Measurements from ENCODE around the gene SACM1L.
"Not testable (repeated sequence)": the region's sequence is repeated elsewhere in the genome, so short reads cannot be mapped to it uniquely, and the experiment has no call there.

The SACM1L gene

GRCh38 chr3:45682311-45682710 is 6.9 kb upstream of the SACM1L start:
- no peak overlapping the region for H3K27ac Mint-ChIP-seq
- no peaks in the 10 kb centered on the region for H3K27me3 Mint-ChIP-seq
- peaks cover 27% of the 10 kb centered on the region for H3K36me3 Mint-ChIP-seq (ENCODE audit: low read depth)
- no peak overlapping the region for H3K4me3 Mint-ChIP-seq
- H3K9me3 Mint-ChIP-seq, result no peaks in the 10 kb centered on the region
- peaks cover 21% of the 10 kb centered on the region for H3K4me1 Mint-ChIP-seq (ENCODE audit: low read depth)

DNA sequence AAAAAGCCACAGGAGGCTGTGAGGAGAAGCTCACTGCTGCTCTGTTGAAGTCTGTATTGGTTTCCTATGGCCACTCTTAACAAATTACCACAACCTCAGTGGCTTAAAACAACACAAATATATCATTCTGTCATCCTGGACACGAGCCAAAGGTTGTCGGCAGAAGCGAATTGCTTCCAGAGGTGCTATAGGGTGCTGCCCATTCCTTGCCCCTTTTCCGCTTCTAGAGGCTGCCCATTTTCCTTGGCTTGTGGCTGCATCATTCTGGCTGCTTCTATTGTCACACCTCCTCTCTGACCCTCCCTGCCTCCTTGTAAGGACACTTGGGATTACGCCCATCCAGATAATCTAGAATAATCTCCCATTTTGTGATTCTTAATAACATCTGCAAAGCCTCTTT is 6.4 kb upstream of the SACM1L start:
- Mint-ChIP-seq H3K4me1 (ENCODE audit: low read depth) (peaks cover 18% of the 10 kb centered on the region), H3K4me3 (no peak overlapping the region), H3K27me3 (no peaks in the 10 kb centered on the region), H3K27ac (no peak overlapping the region), H3K36me3 (ENCODE audit: low read depth) (peaks cover 23% of the 10 kb centered on the region), H3K9me3 (no peaks in the 10 kb centered on the region)

- Mint-ChIP-seq H3K4me3 (no peak overlapping the region), H3K27ac (no peak overlapping the region), H3K4me1 (ENCODE audit: low read depth) (peaks cover 18% of the 10 kb centered on the region)
Measured at GRCh38 chr3:45683417-45684326, 5.5 kb upstream of the SACM1L start.

GRCh38 chr3:45684327-45684892 is 4.8 kb upstream of the SACM1L start:
- Mint-ChIP-seq H3K27ac (no peak overlapping the region), H3K9me3 (no peaks in the 10 kb centered on the region), H3K4me3 (no peak overlapping the region), H3K27me3 (peaks cover 4% of the 10 kb centered on the region), H3K36me3 (ENCODE audit: low read depth) (peaks cover 17% of the 10 kb centered on the region), H3K4me1 (ENCODE audit: low read depth) (peaks cover 23% of the 10 kb centered on the region)

More at GRCh38 chr3:45683417-45684326, 5.5 kb upstream of the SACM1L start:
- Mint-ChIP-seq H3K9me3 (no peaks in the 10 kb centered on the region), H3K36me3 (ENCODE audit: low read depth) (peaks cover 17% of the 10 kb centered on the region), H3K27me3 (no peaks in the 10 kb centered on the region)

DNA sequence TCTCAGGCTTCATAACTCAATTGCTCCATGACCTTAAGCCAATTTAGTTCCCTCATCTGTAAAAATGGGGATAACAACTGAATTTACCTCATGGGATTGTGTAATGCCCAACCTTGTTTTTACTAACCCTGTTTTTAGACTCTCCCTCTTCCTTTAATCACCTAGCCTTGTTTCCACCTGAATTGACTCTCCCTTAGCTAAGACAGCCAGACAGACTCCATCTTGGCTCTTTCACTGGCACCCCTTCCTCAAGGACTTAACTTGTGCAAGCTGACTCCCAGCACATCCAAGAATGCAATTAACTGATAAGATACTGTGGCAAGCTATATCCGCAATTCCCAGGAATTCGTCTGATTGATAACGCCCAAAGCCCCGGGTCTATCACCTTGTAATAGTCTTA is 3.5 kb upstream of the SACM1L start:
- not testable (repeated sequence) for H3K27ac Mint-ChIP-seq, H3K9me3 Mint-ChIP-seq, H3K4me3 Mint-ChIP-seq, H3K27me3 Mint-ChIP-seq
- Mint-ChIP-seq H3K4me1 (ENCODE audit: low read depth) (peaks cover 21% of the 10 kb centered on the region), H3K36me3 (ENCODE audit: low read depth) (peaks cover 17% of the 10 kb centered on the region)

DNA sequence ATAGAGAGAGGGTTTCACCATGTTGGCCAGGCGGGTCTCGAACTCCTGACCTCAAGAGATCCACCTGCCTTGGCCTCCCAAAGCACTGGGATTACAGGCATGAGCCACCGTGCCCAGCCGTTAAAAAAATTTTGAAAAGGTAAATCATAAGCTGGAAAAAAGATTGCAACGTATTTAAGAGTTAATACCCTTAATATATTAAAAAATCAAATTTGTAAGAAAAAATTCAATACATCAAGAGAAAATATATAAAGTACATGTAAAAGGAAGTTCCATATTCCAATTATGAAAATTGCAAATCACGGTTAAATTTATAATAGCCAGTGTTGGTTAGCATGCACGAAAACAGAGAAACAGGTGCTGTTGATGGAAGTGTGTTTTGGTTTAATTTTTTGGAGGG is 2.3 kb upstream of the SACM1L start:
- H3K4me1 Mint-ChIP-seq (ENCODE audit: low read depth), result peaks cover 32% of the 10 kb centered on the region
- H3K9me3 Mint-ChIP-seq, result no peaks in the 10 kb centered on the region
- H3K36me3 Mint-ChIP-seq (ENCODE audit: low read depth), result peaks cover 28% of the 10 kb centered on the region
- H3K27me3 Mint-ChIP-seq, result peaks cover 4% of the 10 kb centered on the region
- no peak overlapping the region for H3K27ac Mint-ChIP-seq
- no peak overlapping the region for H3K4me3 Mint-ChIP-seq

DNA sequence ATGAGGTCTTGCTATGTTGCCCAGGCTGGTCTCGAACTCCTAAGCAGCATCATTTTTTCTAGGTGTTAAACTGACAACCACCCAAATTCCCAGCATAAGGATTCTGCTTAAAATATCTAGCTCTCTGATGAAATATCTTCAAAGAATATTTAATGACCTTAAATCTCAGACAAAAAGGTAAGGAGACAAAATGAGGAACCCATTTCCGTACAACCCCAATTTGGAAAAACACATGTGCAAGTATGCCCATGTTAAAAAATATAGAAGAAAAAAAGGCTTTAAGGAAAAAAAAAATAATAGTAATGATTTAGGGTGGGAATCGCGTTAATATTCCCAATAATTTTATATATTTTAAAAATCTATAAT is 1.4 kb upstream of the SACM1L start:
- Mint-ChIP-seq H3K27ac (peak overlapping the region; percentile 70), H3K4me3 (peak overlapping the region; percentile 94), H3K9me3 (no peaks in the 10 kb centered on the region), H3K4me1 (ENCODE audit: low read depth) (peaks cover 42% of the 10 kb centered on the region), H3K36me3 (ENCODE audit: low read depth) (peaks cover 38% of the 10 kb centered on the region), H3K27me3 (peaks cover 4% of the 10 kb centered on the region)

DNA sequence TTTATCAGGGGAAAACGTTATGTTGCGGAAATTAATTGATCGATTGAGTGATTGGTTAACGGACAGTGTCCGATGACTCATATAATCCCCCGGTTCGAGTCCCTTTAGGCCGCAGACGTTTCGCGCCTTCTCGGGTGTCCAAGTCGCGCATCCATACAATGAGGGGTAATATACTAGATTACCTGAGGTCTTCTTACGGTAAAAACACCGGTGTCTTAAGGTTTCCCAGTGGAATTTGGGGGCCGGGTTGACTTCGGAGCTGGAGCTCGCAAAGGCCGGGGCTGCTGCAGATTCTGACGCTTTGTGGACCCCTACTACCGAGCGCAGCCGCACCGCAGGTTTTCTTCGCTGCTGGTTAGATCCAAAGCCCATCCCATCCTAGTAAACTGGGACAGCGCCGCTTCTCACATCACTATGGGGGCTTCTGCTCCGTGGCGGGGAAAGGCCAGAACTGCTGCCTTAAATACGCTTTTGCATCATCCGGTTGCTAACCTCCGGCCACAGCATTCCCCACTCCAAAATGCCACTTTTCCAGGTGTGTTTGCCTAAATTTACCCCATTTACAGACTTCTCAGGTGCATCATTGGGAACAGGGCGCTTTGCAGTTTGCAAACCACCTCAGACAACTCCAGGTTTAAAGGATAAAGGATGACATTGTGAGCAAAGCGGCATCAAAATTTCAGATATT is 858 bp upstream of the SACM1L start:
- H3K4me3 Mint-ChIP-seq, result peak overlapping the region; percentile 94
- no peaks in the 10 kb centered on the region for H3K9me3 Mint-ChIP-seq
- peak overlapping the region; percentile 99 for H3K27ac Mint-ChIP-seq
- peaks cover 47% of the 10 kb centered on the region for H3K4me1 Mint-ChIP-seq (ENCODE audit: low read depth)
- H3K36me3 Mint-ChIP-seq (ENCODE audit: low read depth), result peaks cover 42% of the 10 kb centered on the region
- peaks cover 4% of the 10 kb centered on the region for H3K27me3 Mint-ChIP-seq

DNA sequence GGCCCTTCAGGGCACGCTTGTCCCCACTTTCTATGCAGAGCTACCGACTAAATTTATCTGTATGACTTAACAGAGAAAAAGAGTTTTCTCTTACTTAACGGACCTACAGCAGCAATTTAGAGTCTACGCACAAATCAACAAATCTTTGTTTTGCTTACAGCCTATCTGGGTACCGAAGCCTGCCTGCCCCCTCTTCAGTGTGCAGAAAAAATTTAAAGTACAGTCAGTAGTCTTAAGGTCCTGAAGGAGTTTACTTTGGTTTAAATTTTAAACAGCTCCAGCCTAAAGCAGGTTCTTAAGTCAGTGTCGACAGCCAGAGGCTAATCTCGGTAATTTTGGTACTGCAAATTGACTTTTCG is 570 bp downstream of the SACM1L start:
- H3K9me3 Mint-ChIP-seq, result no peaks in the 10 kb centered on the region
- H3K27me3 Mint-ChIP-seq, result peaks cover 4% of the 10 kb centered on the region
- H3K4me1 Mint-ChIP-seq (ENCODE audit: low read depth), result peaks cover 61% of the 10 kb centered on the region
- H3K4me3 Mint-ChIP-seq, result peak overlapping the region; percentile 94
- H3K27ac Mint-ChIP-seq, result peak overlapping the region; percentile 99
- peaks cover 48% of the 10 kb centered on the region for H3K36me3 Mint-ChIP-seq (ENCODE audit: low read depth)

GRCh38 chr3:45690336-45691035 is 1.3 kb downstream of the SACM1L start:
- H3K36me3 Mint-ChIP-seq (ENCODE audit: low read depth), result peaks cover 53% of the 10 kb centered on the region
- peak overlapping the region; percentile 99 for H3K27ac Mint-ChIP-seq
- peaks cover 4% of the 10 kb centered on the region for H3K27me3 Mint-ChIP-seq
- no peaks in the 10 kb centered on the region for H3K9me3 Mint-ChIP-seq
- H3K4me1 Mint-ChIP-seq (ENCODE audit: low read depth), result peaks cover 68% of the 10 kb centered on the region
- H3K4me3 Mint-ChIP-seq, result peak overlapping the region; percentile 94

- H3K27ac Mint-ChIP-seq, result peak overlapping the region; percentile 99
- H3K36me3 Mint-ChIP-seq (ENCODE audit: low read depth), result peaks cover 65% of the 10 kb centered on the region
- H3K27me3 Mint-ChIP-seq, result peaks cover 4% of the 10 kb centered on the region
- H3K4me3 Mint-ChIP-seq, result peak overlapping the region; percentile 94
- H3K9me3 Mint-ChIP-seq, result no peaks in the 10 kb centered on the region
- peaks cover 82% of the 10 kb centered on the region for H3K4me1 Mint-ChIP-seq (ENCODE audit: low read depth)
Measured at GRCh38 chr3:45691842-45692241, 2.6 kb downstream of the SACM1L start.

- H3K36me3 Mint-ChIP-seq (ENCODE audit: low read depth), result peaks cover 73% of the 10 kb centered on the region
- peak overlapping the region; percentile 99 for H3K27ac Mint-ChIP-seq
- H3K27me3 Mint-ChIP-seq, result peaks cover 4% of the 10 kb centered on the region
- H3K4me1 Mint-ChIP-seq (ENCODE audit: low read depth), result peaks cover 86% of the 10 kb centered on the region
- H3K9me3 Mint-ChIP-seq, result no peaks in the 10 kb centered on the region
- H3K4me3 Mint-ChIP-seq, result peak overlapping the region; percentile 94
Measured at GRCh38 chr3:45692866-45693265, 3.7 kb downstream of the SACM1L start.

DNA sequence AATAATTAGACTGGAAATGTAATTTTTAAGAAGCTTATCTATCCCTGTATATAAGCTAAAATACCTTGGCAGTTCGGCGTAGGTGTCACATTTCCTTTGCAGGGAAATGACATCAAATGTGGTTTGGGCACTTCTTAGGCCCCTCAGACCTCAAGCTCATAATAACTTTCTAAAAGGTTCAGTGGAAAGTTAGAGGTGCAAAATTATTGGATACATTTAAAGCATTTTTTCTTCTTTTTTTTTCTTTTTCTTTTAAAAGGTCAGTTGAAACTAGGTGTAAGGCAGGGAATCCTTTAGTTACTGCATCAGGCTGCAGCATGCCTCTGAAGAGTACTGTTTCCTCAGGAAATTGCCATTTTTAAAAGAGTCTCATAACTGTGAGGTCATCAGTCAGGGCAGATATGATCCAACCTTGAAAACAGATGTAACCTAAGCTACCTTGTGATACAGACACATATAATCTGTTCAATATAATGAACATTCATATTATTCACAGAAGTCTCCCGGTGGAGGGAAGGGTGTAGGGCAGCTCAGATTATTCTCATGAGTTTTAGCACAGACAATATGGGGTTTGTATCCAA is 4.8 kb downstream of the SACM1L start:
- Mint-ChIP-seq H3K27ac (peak overlapping the region; percentile 99), H3K36me3 (ENCODE audit: low read depth) (peaks cover 75% of the 10 kb centered on the region), H3K4me3 (peak overlapping the region; percentile 94), H3K9me3 (no peaks in the 10 kb centered on the region), H3K27me3 (peaks cover 1% of the 10 kb centered on the region), H3K4me1 (ENCODE audit: low read depth) (peaks cover 85% of the 10 kb centered on the region)

- H3K36me3 Mint-ChIP-seq (ENCODE audit: low read depth), result peaks cover 78% of the 10 kb centered on the region
- H3K27me3 Mint-ChIP-seq, H3K9me3 Mint-ChIP-seq: not testable (repeated sequence)
- H3K4me1 Mint-ChIP-seq (ENCODE audit: low read depth), result peaks cover 92% of the 10 kb centered on the region
- H3K27ac Mint-ChIP-seq, result peak overlapping the region; percentile 99
- peak overlapping the region; percentile 94 for H3K4me3 Mint-ChIP-seq
Measured at GRCh38 chr3:45695166-45695565, 6.0 kb downstream of the SACM1L start.

All from stimulated activated naive CD8-positive, alpha-beta T cell treated with anti-CD3 and anti-CD28 coated beads, Interleukin-15, Interleukin-2, amounts not matched to agents 100 ng/mL and 50 ng/mL, for 24 hours (primary cell).